ENCODE measurements around the gene SLC17A2. TPM values are rescaled to one million over a fixed set of nuclear protein-coding genes. Genes with fewer than 3 reads are reported as not detected.
A peak's percentile ranks its signal among the peaks of the same experiment; 100 is the strongest.

SLC17A2 gene
- total RNA-seq, 6 experiments from 2014 or later: 23.3 to 40.7 (median 33.4) TPM

- DNase-seq: no peak
- intact Hi-C loops (cut with DNase I): no loop called here
- Histone ChIP-seq H3K9me3 (no peaks in the 10 kb centered on the region), H3K4me3 (no peak overlapping the region), H3K27ac (peak overlapping the region in 2 of 3 donors; percentile 89 to 91), H3K4me1 (peaks cover 0 to 21% (median 0%) of the 10 kb centered on the region in 4 donors), H3K36me3 (peaks cover 0 to 8% (median 2%) of the 10 kb centered on the region in 4 donors), H3K27me3 (no peaks in the 10 kb centered on the region)
- TF ChIP-seq, protein P1, sequence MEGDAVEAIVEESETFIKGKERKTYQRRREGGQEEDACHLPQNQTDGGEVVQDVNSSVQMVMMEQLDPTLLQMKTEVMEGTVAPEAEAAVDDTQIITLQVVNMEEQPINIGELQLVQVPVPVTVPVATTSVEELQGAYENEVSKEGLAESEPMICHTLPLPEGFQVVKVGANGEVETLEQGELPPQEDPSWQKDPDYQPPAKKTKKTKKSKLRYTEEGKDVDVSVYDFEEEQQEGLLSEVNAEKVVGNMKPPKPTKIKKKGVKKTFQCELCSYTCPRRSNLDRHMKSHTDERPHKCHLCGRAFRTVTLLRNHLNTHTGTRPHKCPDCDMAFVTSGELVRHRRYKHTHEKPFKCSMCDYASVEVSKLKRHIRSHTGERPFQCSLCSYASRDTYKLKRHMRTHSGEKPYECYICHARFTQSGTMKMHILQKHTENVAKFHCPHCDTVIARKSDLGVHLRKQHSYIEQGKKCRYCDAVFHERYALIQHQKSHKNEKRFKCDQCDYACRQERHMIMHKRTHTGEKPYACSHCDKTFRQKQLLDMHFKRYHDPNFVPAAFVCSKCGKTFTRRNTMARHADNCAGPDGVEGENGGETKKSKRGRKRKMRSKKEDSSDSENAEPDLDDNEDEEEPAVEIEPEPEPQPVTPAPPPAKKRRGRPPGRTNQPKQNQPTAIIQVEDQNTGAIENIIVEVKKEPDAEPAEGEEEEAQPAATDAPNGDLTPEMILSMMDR (IDR thresholded peaks at IDR 0.05): no peak
- TF ChIP-seq POLR2A (IDR thresholded peaks at IDR 0.05): no peak
- 63% methylated on average over 1 of the region's 1 CpG for WGBS (ENCODE audit: insufficient coverage, low coverage, low lambda C conversion rate, missing lambda C conversion rate)
- no peak for ATAC-seq
These were observed 4.6 kb downstream of the SLC17A2 start for GRCh38 chr6:25925876-25926275.

DNA sequence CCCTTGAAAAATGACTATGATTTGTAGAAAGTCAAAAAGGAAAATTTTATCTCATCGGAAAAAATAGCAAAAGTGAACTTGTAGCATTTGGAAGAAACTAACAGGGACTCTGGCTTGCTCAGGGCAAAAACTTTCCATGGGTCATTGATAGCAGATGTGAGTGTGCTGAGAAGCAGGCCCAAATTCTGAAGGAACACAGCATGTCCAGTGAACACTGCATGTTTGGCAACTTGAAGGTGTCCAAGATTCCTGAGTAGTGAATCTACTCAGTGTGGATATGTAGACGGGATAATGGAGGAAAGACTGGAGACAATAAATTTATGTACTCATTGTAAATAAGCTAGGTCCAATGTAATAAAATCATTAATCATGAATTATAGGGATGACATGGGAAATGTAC is 8.2 kb downstream of the SLC17A2 start:
- H3K27ac ChIP-seq: no peak overlapping the region
- ATAC-seq (no peak), DNase-seq (no peak)
- 79% methylated on average over 2 of the region's 2 CpGs for WGBS (ENCODE audit: insufficient coverage, low coverage, low lambda C conversion rate, missing lambda C conversion rate)
- H3K36me3 ChIP-seq: peaks cover 1 to 21% (median 4%) of the 10 kb centered on the region in 4 donors
- H3K27me3 ChIP-seq: no peaks in the 10 kb centered on the region
- H3K4me1 ChIP-seq: peaks cover 0 to 22% (median 7%) of the 10 kb centered on the region in 4 donors
- H3K4me3 ChIP-seq: no peak overlapping the region
- intact Hi-C loops (cut with DNase I): no loop called here
- TF ChIP-seq, protein P1 (IDR thresholded peaks at IDR 0.05): no peak
- no peak for TF ChIP-seq POLR2A (IDR thresholded peaks at IDR 0.05)
- H3K9me3 ChIP-seq: no peaks in the 10 kb centered on the region

GRCh38 chr6:25921525-25922203 is 8.8 kb downstream of the SLC17A2 start:
- Histone ChIP-seq H3K4me3 (no peak overlapping the region), H3K4me1 (peaks cover 0 to 17% (median 7%) of the 10 kb centered on the region in 4 donors), H3K27me3 (no peaks in the 10 kb centered on the region), H3K9me3 (no peaks in the 10 kb centered on the region), H3K27ac (no peak overlapping the region), H3K36me3 (peaks cover 2 to 25% (median 7%) of the 10 kb centered on the region in 4 donors)
- TF ChIP-seq POLR2A (IDR thresholded peaks at IDR 0.05): no peak
- TF ChIP-seq, protein P1 (IDR thresholded peaks at IDR 0.05): no peak
- no peak for DNase-seq
- intact Hi-C loops (cut with DNase I): no loop called here
- no peak for ATAC-seq

DNA sequence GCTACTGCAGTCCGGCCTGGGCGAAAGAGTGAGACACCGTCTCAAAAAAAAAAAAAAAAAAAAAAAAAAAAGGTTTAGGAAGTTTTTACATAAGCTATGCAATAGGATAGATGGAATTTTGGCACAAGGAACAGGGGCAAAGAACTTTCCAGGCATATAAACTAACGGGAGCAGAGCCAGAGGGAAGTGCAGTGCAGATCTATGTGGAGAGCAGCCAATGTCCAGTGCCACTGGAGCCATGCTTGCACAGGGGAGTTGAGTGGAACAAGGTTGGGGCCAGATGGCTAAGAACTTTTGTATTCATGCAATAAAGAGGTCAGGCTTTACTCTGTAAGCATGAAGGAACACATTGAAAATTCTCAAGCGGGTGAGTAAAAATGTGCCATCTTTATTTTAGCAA is 10.8 kb downstream of the SLC17A2 start:
- whole genome bisulfite sequencing (ENCODE audit: insufficient coverage, low coverage, low lambda C conversion rate, missing lambda C conversion rate): 33% methylated on average over 2 of the region's 5 CpGs
- Histone ChIP-seq H3K27ac (peak overlapping the region in 2 of 3 donors; percentile 43 to 67), H3K4me3 (no peak overlapping the region), H3K4me1 (peaks cover 0 to 15% (median 5%) of the 10 kb centered on the region in 4 donors), H3K36me3 (peaks cover 2 to 41% (median 12%) of the 10 kb centered on the region in 4 donors), H3K27me3 (no peaks in the 10 kb centered on the region), H3K9me3 (no peaks in the 10 kb centered on the region)
- TF ChIP-seq, protein P1 (IDR thresholded peaks at IDR 0.05): no peak
- no peak for TF ChIP-seq POLR2A (IDR thresholded peaks at IDR 0.05)
- intact Hi-C loops (cut with DNase I): no loop called here
- DNase-seq: peak; percentile 61 to 86 (median 80)
- ATAC-seq: peak; percentile 92 to 97 (median 94)
